CD14-positive monocyte (primary cell): Measurements from ENCODE around the gene TAF1B. TPM values are rescaled to one million over a fixed set of nuclear protein-coding genes. Genes with fewer than 3 reads are reported as not detected.

Experiments
- DNase-seq, 3 donors: peaks; one replicate each; pipeline ENCODE4 v3.0.0-alpha.2; 2011 to 2022
- H2AFZ ChIP-seq: 2 replicates; pipeline ENCODE4 v1.6.0; 2012; ENCODE audit warnings: mild to moderate bottlenecking, low read depth, low read length, inconsistent platforms; ENCODE audit not compliant: insufficient read depth, poor library complexity, severe bottlenecking
- H3K27ac ChIP-seq, 2 donors: 1 replicate in 1 of 2; 2 replicates in 1 of 2; pipeline ENCODE4 v1.5.1; 2012 to 2013; ENCODE audit warnings: low read length in 2 of 2, control low read depth in 1 of 2, inconsistent platforms in 1 of 2, low read depth in 1 of 2, mild to moderate bottlenecking in 1 of 2
- H3K27me3 ChIP-seq, 2 donors: one replicate each; pipeline versions ENCODE4 v1.6.0 to v1.6.1; 2011 to 2013; ENCODE audit warnings: low read length in 2 of 2; ENCODE audit not compliant: control insufficient read depth in 2 of 2, insufficient read depth in 2 of 2
- H3K36me3 ChIP-seq, 2 donors: replicated peaks in 1 of 2; 1 replicate in 1 of 2; 2 replicates in 1 of 2; pipeline versions ENCODE4 v1.5.1 to v1.6.1; 2012 to 2013; ENCODE audit warnings: low read length in 2 of 2, control low read depth in 1 of 2, inconsistent platforms in 1 of 2, mild to moderate bottlenecking in 1 of 2; ENCODE audit not compliant: insufficient read depth in 2 of 2, control insufficient read depth in 1 of 2
- H3K4me1 ChIP-seq, 2 donors: 1 replicate in 1 of 2; 2 replicates in 1 of 2; pipeline versions ENCODE4 v1.5.1 to v1.6.1; 2012 to 2013; ENCODE audit warnings: low read length in 2 of 2, control low read depth in 1 of 2, inconsistent platforms in 1 of 2, mild to moderate bottlenecking in 1 of 2, moderate library complexity in 1 of 2; ENCODE audit not compliant: insufficient read depth in 2 of 2, control insufficient read depth in 1 of 2
- H3K4me2 ChIP-seq: replicated peaks from 2 replicates; pipeline ENCODE3; 2012; ENCODE audit warnings: low read length, moderate library complexity, mild to moderate bottlenecking; ENCODE audit not compliant: poor library complexity, severe bottlenecking; ENCODE audit errors: extremely low read depth
- H3K4me3 ChIP-seq, 3 experiments: fragments of 200-600 bp in 1 of 3; sonication (generic) in 1 of 3; replicated peaks in 1 of 3; 1 replicate in 2 of 3; 2 replicates in 1 of 3; pipeline ENCODE4 v1.5.1; 2011 to 2013; ENCODE audit warnings: low read length in 3 of 3, mild to moderate bottlenecking in 3 of 3, control low read depth in 2 of 3, low read depth in 2 of 3, inconsistent platforms in 1 of 3, moderate library complexity in 1 of 3
- H3K79me2 ChIP-seq: 2 replicates; pipeline ENCODE4 v1.6.0; 2012; ENCODE audit warnings: mild to moderate bottlenecking, control low read depth, inconsistent platforms, low read length, moderate library complexity; ENCODE audit not compliant: insufficient read depth
- H3K9ac ChIP-seq: 2 replicates; pipeline ENCODE4 v1.6.0; 2017; ENCODE audit warnings: low read length, mild to moderate bottlenecking; ENCODE audit not compliant: insufficient read depth, poor library complexity, severe bottlenecking
- H3K9me3 ChIP-seq, 2 donors: replicated peaks in 1 of 2; 1 replicate in 1 of 2; 2 replicates in 1 of 2; pipeline versions ENCODE4 v1.5.1 to v1.6.1; 2012 to 2013; ENCODE audit warnings: low read length in 2 of 2, control low read depth in 1 of 2; ENCODE audit not compliant: control insufficient read depth in 1 of 2, insufficient read depth in 1 of 2
- H4K20me1 ChIP-seq: 2 replicates; pipeline ENCODE4 v1.6.0; 2012; ENCODE audit warnings: mild to moderate bottlenecking, low read length, control low read depth, moderate library complexity; ENCODE audit not compliant: insufficient read depth
- H3K27ac Mint-ChIP-seq, 7 donors: one replicate each; pipeline ENCODE4 v1.8.0; 2020; ENCODE audit warnings: mild to moderate bottlenecking in 7 of 7, mixed read lengths in 7 of 7, moderate library complexity in 6 of 7, inconsistent platforms in 2 of 7
- H3K27me3 Mint-ChIP-seq, 3 donors: one replicate each; pipeline ENCODE4 v1.8.0; 2021 to 2022; ENCODE audit warnings: low read depth in 3 of 3, mild to moderate bottlenecking in 3 of 3, mixed read lengths in 3 of 3, moderate library complexity in 3 of 3, inconsistent platforms in 1 of 3
- H3K36me3 Mint-ChIP-seq, 2 donors: one replicate each; pipeline ENCODE4 v1.8.0; 2020; ENCODE audit warnings: mixed read lengths in 2 of 2, inconsistent platforms in 1 of 2, mild to moderate bottlenecking in 1 of 2
- H3K4me1 Mint-ChIP-seq: one replicate; pipeline ENCODE4 v1.8.0; 2020; ENCODE audit warnings: mild to moderate bottlenecking, mixed read lengths
- H3K4me3 Mint-ChIP-seq, 2 donors: one replicate each; pipeline ENCODE4 v1.8.0; 2020; ENCODE audit warnings: mild to moderate bottlenecking in 2 of 2, mixed read lengths in 2 of 2, moderate library complexity in 1 of 2
- H3K9me3 Mint-ChIP-seq, 7 donors: one replicate each; pipeline ENCODE4 v1.8.0; 2020 to 2022; ENCODE audit warnings: mixed read lengths in 7 of 7, mild to moderate bottlenecking in 6 of 7, moderate library complexity in 6 of 7, inconsistent platforms in 2 of 7
- WGBS: methylation state at CpG from one replicate; pipeline ENCODE4 v1.1.5; 2013; ENCODE audit warnings: missing lambda C conversion rate; ENCODE audit not compliant: insufficient coverage; 5-methylcytosine and 5-hydroxymethylcytosine counted together
- intact Hi-C, 2 donors: fragments of 100-400 bp; cut with micrococcal nuclease; formaldehyde crosslinking; loops; one replicate each; pipeline versions ENCODE4 v1.15.0 to v1.15.1; 2023
- polyA plus RNA-seq, 3 donors: library from polyadenylated mRNA; depleted of rRNA in 1 of 3; unstranded in 2 of 3; stranded (reverse) in 1 of 3; fragments of 300-500 nt in 2 of 3; fragments of >200 nt in 1 of 3; fragmentation: Illumina TruSeq in 2 of 3; gene quantifications; 1 replicate in 2 of 3; 2 replicates in 1 of 3; pipeline ENCODE4 v1.2.3, GENCODE V29; 2012 to 2021
- TF ChIP-seq, protein P1 (sequence below): fragments of 200-600 bp; IDR thresholded peaks from one replicate; pipeline ENCODE4 v1.8.0; 2022; ENCODE audit warnings: antibody characterized with exemption, mild to moderate bottlenecking

Gene TAF1B
- polyA plus RNA-seq, 3 donors, result 6.0 to 8.4 (median 7.2) TPM

DNA sequence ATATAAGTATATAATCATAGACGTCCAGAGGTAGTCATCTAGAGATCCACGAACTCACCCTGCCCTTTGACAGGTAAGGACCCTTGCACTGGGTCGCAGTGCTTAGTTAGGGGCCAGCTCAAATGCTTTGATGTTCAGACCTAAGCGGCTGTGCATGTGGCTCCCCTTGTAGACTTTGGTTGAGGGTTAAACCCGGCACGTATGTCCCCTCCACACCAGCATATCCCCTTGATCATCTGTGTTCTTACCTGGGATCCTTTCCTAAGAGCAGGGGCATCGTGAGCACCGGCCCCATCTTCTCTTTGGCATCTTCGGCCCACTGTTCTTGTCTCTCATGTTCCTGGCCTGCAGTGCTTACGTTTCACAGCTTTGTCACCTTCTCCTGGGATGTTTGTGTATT lies 139.6 kb downstream of the TAF1B start:
- Mint-ChIP-seq H3K27me3 (peaks cover 10 to 20% (median 14%) of the 10 kb centered on the region in 3 donors), H3K4me1 (peaks cover 7% of the 10 kb centered on the region), H3K27ac (peak overlapping the region in 1 of 7 donors; percentile 82), H3K36me3 (no peaks in the 10 kb centered on the region), H3K9me3 (peaks cover 0 to 3% (median 0%) of the 10 kb centered on the region in 7 donors), H3K4me3 (no peak overlapping the region)
- Histone ChIP-seq H2AFZ (no peak overlapping the region), H3K9me3 (no peaks in the 10 kb centered on the region), H4K20me1 (no peaks in the 10 kb centered on the region), H3K79me2 (no peaks in the 10 kb centered on the region), H3K4me2 (no peak overlapping the region), H3K27me3 (no peaks in the 10 kb centered on the region), H3K4me3 (no peak overlapping the region), H3K9ac (no peak overlapping the region), H3K4me1 (peaks cover 3 to 8% of the 10 kb centered on the region in 2 donors), H3K36me3 (no peaks in the 10 kb centered on the region), H3K27ac (no peak overlapping the region)
- intact Hi-C loops, result loop anchor here in 1 of 2 donors (10.0 kb wide), 3 partner anchors 132 to 1358 kb away; no protein-coding TSS in a partner anchor
- WGBS, result 94% methylated on average over 8 of the region's 10 CpGs
- no peak for DNase-seq
- TF ChIP-seq, protein P1, sequence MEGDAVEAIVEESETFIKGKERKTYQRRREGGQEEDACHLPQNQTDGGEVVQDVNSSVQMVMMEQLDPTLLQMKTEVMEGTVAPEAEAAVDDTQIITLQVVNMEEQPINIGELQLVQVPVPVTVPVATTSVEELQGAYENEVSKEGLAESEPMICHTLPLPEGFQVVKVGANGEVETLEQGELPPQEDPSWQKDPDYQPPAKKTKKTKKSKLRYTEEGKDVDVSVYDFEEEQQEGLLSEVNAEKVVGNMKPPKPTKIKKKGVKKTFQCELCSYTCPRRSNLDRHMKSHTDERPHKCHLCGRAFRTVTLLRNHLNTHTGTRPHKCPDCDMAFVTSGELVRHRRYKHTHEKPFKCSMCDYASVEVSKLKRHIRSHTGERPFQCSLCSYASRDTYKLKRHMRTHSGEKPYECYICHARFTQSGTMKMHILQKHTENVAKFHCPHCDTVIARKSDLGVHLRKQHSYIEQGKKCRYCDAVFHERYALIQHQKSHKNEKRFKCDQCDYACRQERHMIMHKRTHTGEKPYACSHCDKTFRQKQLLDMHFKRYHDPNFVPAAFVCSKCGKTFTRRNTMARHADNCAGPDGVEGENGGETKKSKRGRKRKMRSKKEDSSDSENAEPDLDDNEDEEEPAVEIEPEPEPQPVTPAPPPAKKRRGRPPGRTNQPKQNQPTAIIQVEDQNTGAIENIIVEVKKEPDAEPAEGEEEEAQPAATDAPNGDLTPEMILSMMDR, result no peak

DNA sequence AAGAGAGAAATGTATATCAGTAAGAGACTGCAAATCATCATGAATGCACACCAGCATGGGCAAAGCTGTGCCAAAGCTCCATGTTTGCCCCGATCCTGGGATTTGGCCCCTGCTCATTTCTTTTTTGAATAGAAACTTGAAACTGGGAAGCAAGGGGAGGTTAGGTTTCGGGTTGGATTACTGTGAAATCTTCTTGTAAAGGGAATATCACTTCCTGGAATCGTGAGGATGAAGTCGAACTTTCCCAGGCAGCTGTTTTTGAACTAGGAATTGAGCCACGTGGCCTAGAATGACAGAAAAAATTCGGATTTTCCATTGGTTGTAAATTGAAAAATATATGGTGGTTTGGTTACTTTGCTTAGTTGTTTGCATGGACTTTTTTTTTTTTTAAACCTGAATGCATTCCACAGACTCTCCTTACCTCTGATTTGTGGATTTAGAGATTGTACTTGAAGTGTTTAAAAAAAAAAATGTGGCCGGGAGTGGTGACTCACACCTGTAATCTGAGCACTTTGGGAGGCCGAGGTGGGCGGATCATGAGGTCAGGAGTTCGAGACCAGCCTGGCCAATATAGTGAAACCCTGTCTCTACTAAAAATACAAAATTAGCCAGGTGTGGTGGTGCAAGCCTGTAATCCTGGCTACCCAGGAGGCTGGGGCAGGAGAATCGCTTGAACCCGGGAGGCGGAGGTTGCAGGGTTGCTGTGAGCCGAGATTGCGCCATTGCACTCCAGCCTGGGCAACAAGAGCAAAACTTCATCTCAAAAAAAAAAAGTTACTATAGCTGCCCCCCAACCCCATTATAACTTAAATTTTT lies 140.3 kb downstream of the TAF1B start:
- H3K27ac ChIP-seq, result no peak overlapping the region
- Mint-ChIP-seq H3K4me1 (peaks cover 7% of the 10 kb centered on the region), H3K27ac (no peak overlapping the region), H3K9me3 (peaks cover 0 to 3% (median 0%) of the 10 kb centered on the region in 7 donors), H3K27me3 (peaks cover 10 to 19% (median 14%) of the 10 kb centered on the region in 3 donors), H3K4me3 (peak overlapping the region; percentile 45 to 70), H3K36me3 (no peaks in the 10 kb centered on the region)
- 50% methylated on average over 5 of the region's 15 CpGs for WGBS
- H3K4me3 ChIP-seq, result no peak overlapping the region
- H3K4me2 ChIP-seq, result no peak overlapping the region
- no peak overlapping the region for H3K9ac ChIP-seq
- no peak for DNase-seq
- no peaks in the 10 kb centered on the region for H3K27me3 ChIP-seq
- H4K20me1 ChIP-seq, result no peaks in the 10 kb centered on the region
- no peaks in the 10 kb centered on the region for H3K9me3 ChIP-seq
- TF ChIP-seq, protein P1, result no peak
- H2AFZ ChIP-seq, result no peak overlapping the region
- no peaks in the 10 kb centered on the region for H3K36me3 ChIP-seq
- H3K4me1 ChIP-seq, result peaks cover 3 to 8% of the 10 kb centered on the region in 2 donors
- intact Hi-C loops, result loop anchor here (2.0 to 10.0 kb wide), 4 partner anchors 65 to 1359 kb away; no protein-coding TSS in a partner anchor
- no peaks in the 10 kb centered on the region for H3K79me2 ChIP-seq

Other genes with a start within 250 kb of the TAF1B start
- 100 to 1,000 TPM in 2 of 3 donors, 10 to 100 TPM in 1; 60.9 to 173 (median 165) TPM for gene YWHAQ, start 212.5 kb upstream of the TAF1B start, polyA plus RNA-seq
- gene GRHL1, start 108.2 kb downstream of the TAF1B start, polyA plus RNA-seq, result under 1 TPM in 1 of 3 donors, not detected in 2; 0.08 TPM
- gene KLF11, start 200.1 kb downstream of the TAF1B start, polyA plus RNA-seq, result 10 to 100 TPM; 21.0 to 69.8 (median 25.3) TPM
- not detected for gene CYS1, start 236.9 kb downstream of the TAF1B start, polyA plus RNA-seq